GM13976 (cell line): ENCODE data around the gene SLC25A26.

Experiments
- DNase-seq: peaks from one replicate; pipeline ENCODE4 v3.0.0; 2012; ENCODE audit warnings: low spot score
- in situ Hi-C: fragments of 300-500 bp; cut with MboI; formaldehyde crosslinking; loops from one replicate; pipeline ENCODE4 v1.12.0; 2022; ENCODE audit warnings: low sequenced_read_pairs, mixed read lengths, inconsistent platforms; ENCODE audit not compliant: unreplicated experiment
- TF ChIP-seq, protein P1 (sequence below): IDR thresholded peaks from 2 replicates; pipeline ENCODE4 v1.5.1; 2012; ENCODE audit warnings: borderline replicate concordance, mild to moderate bottlenecking; ENCODE audit not compliant: insufficient read depth; ENCODE audit errors: extremely low read depth, missing control alignments, control extremely low read depth

The SLC25A26 gene

DNA sequence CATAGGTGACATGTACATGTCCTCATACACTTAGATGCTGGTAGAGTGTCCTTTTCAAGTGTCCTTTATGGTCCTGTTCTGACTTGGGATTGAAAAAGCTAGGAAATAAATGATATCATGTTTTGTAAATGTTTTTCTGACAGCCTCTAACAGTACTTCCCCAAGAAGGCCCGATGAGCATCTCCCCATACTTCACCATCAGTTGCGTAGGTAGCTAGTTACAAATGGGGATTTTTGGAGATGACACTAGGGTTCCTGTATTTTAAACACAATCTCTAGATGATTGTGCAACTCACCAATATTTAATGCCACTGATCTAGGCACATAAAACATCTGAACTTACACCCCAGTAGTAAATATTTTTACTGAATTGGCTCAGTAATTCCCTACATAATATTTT is 27.8 kb downstream of the SLC25A26 start:
- in situ Hi-C loops: no loop called here
- DNase-seq: no peak

DNA sequence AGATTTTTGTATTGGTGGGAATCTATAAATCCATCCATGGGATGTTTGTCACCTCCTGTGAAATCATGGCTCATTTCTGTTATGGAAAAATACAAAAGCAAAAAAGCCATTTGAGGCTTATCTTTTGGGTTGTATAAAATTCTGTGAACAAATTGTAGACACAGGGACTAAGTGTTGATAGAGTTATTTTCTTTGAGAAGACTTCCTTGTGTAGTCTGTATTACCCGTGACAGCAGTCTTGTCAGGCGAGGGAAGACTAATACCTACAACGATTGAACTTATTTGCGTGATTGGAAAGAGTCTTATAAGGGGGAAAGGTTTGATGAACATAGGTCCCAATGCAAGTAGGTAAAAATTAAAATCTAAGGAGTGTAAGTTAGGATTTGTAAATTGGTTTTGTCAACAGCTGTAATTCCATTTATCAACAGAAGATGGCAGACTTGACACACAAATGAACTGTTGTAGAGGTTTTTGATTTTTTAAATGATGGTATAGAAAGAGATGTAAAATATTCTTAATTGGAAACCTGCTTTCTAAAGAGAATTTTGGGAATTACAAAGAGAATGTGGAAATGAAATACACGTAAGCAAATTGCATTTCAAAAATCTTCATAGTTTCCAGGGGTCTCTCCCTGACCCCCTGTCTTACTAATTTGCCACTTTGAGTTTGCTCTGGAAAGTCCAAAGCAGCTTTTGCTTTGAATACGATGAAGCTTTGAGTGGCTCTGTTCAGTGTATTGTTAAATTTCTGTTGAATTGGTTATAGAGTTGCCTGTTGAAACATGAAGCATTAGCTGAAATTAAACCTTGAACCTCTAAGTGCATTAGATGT is 33.2 kb downstream of the SLC25A26 start:
- peak; percentile 42 for DNase-seq
- TF ChIP-seq, protein P1, sequence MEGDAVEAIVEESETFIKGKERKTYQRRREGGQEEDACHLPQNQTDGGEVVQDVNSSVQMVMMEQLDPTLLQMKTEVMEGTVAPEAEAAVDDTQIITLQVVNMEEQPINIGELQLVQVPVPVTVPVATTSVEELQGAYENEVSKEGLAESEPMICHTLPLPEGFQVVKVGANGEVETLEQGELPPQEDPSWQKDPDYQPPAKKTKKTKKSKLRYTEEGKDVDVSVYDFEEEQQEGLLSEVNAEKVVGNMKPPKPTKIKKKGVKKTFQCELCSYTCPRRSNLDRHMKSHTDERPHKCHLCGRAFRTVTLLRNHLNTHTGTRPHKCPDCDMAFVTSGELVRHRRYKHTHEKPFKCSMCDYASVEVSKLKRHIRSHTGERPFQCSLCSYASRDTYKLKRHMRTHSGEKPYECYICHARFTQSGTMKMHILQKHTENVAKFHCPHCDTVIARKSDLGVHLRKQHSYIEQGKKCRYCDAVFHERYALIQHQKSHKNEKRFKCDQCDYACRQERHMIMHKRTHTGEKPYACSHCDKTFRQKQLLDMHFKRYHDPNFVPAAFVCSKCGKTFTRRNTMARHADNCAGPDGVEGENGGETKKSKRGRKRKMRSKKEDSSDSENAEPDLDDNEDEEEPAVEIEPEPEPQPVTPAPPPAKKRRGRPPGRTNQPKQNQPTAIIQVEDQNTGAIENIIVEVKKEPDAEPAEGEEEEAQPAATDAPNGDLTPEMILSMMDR: peak; percentile 46
- in situ Hi-C loops: no loop called here

More for the DNA sequence above, 27.8 kb downstream of the SLC25A26 start:
- TF ChIP-seq, protein P1: no peak

DNA sequence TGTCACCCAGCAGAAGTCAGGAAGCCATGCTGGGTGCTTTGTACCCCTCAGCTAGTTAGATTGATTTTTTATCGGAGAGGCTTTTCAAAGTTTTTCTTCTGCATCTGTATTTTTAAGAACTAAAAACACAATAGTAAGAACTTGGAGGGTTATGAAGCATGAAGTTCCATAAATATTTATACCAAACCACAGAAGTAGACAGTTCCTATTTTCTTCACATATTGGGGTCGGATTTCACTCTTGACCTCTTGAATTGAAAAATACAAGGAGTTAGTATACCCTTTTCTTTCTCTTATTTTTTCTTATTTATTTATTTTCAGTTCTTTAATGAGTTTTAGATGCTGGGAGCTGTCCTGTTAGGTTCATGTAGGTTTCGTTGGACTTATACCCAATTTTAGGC is 35.1 kb downstream of the SLC25A26 start:
- in situ Hi-C loops: no loop called here
- no peak for DNase-seq
- TF ChIP-seq, protein P1: no peak

DNA sequence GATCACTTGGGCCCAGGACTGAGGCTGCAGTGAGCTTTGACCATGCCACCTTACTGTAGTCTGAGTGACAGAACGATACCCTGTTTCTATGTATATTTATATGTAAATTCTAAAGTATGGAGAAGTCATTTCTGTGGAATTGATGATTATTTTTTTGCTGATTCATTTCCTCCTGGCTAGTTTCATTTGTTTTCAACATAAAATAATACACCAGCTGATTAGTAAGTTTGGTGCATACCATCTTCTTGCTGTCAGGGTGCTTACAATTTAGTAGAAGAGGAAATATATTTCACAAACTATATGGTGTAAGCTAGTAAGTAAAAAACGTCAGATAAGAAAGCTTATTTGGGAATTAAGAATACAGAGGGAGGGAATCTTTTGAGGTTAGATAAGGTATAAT is 36.0 kb downstream of the SLC25A26 start:
- in situ Hi-C loops: no loop called here
- no peak for DNase-seq

DNA sequence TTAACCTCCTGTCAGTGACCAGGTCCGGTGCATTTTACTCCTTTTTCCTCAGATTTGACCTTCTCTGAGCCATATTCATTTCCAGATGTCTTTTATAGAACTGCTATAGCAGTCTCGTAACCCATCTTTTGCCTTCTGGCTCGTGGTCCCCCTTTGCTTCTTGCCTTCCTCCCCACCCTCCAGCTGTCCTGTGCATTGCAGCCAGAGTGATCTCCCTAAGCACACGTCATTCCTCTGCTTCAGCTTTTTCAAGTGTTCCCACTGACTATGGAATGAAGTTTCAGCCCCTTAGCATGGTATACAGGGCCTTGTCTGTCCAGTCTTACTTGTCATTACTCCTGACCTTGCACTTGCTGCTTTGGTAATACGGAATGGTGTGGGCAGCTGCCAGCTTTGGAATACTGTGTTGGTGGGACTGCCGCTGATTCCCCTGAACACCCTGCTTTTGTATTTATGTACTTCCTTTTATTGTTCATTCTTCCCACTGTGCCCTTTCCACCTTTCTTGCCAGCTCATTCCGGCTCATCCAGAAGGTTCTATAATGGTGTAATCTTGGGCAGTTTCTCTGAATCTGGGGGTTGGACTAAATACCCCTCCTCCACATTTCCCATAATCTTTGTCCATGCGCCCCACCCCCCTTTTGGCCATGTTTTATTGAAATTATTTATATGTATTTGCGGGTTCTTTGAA is 38.9 kb downstream of the SLC25A26 start:
- in situ Hi-C loops: no loop called here
- DNase-seq: no peak
- TF ChIP-seq, protein P1: no peak

More for the DNA sequence above, 36.0 kb downstream of the SLC25A26 start:
- TF ChIP-seq, protein P1: no peak

DNA sequence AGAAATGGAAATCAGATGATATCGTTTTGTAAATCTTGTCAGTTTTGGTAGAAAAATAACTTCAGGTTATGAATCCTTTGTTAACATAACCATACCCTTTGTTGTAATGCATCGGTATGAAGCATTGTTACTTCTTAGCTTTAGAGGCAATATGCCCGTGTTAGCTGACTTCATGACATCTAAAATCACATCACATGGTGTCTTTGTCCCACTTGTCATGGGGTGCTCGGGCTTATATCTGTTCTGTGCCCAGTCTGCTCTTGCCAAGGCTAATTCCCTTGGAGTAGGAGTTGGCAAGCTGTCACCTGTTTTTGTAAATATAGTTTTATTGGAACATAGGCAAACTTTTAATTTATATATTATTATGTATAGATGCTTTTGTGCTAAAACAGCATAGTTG is 39.6 kb downstream of the SLC25A26 start:
- in situ Hi-C loops: no loop called here
- TF ChIP-seq, protein P1: no peak
- DNase-seq: no peak
